Mammary epithelial cell (primary cell): Measurements from ENCODE around the gene RPTOR.

Experiments
- EZH2 ChIP-seq: IDR thresholded peaks from 2 replicates; pipeline ENCODE4 v1.6.1; 2012; ENCODE audit warnings: low read length, inconsistent platforms, borderline replicate concordance
- TF ChIP-seq, protein P1 (sequence below), 2 donors: IDR thresholded peaks in 1 of 2; conservative IDR thresholded peaks in 1 of 2; 2 replicates each; pipeline ENCODE4 v1.5.1; 2011 to 2012; ENCODE audit warnings: inconsistent platforms in 2 of 2, low read length in 2 of 2, mild to moderate bottlenecking in 2 of 2, control low read depth in 1 of 2, low read depth in 1 of 2; ENCODE audit not compliant: insufficient read depth in 1 of 2; ENCODE audit errors: extremely low read depth in 1 of 2

- TF ChIP-seq, protein P1, sequence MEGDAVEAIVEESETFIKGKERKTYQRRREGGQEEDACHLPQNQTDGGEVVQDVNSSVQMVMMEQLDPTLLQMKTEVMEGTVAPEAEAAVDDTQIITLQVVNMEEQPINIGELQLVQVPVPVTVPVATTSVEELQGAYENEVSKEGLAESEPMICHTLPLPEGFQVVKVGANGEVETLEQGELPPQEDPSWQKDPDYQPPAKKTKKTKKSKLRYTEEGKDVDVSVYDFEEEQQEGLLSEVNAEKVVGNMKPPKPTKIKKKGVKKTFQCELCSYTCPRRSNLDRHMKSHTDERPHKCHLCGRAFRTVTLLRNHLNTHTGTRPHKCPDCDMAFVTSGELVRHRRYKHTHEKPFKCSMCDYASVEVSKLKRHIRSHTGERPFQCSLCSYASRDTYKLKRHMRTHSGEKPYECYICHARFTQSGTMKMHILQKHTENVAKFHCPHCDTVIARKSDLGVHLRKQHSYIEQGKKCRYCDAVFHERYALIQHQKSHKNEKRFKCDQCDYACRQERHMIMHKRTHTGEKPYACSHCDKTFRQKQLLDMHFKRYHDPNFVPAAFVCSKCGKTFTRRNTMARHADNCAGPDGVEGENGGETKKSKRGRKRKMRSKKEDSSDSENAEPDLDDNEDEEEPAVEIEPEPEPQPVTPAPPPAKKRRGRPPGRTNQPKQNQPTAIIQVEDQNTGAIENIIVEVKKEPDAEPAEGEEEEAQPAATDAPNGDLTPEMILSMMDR (conservative IDR thresholded peaks at IDR 0.05 in 1 of 2, IDR thresholded peaks at IDR 0.05 in 1 of 2; ENCODE audit: extremely low read depth in 1 of 2, insufficient read depth in 1 of 2, low read depth in 1 of 2, low read length in 2 of 2) = no peak
- TF ChIP-seq EZH2 = no peak
Observed at GRCh38 chr17:80923211-80924110, 378.8 kb downstream of the RPTOR start.
